22Rv1 (cell line): ENCODE results near the gene PTPRD.

Source experiments
- ZFX ChIP-seq: fragments of 450-650 bp; IDR thresholded peaks from 2 replicates; pipeline ENCODE4 v1.6.1; 2017; ENCODE audit warnings: antibody characterized with exemption, borderline replicate concordance
- TF ChIP-seq, protein P1 (sequence below): fragments of 450-650 bp; IDR thresholded peaks from 2 replicates; pipeline ENCODE4 v1.5.1; 2017; ENCODE audit warnings: mild to moderate bottlenecking

DNA sequence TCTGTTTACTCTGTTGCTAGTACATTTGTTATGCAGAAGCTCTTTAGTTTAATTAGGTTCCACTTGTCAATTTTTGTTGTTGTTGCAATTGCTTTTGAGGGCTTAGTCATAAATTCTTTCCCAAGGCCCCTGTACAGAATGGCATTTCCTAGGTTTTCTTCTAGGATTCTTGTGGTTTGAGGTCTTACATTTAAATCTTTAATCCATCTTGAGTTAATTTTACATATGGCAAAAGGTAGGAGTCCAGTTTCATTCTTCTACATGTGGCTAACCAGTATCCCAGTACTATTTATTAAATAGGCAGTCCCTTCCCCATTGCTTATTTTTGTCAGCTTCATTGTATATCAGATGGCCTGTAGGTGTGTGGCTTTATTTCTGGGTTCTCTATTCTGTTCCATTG lies 792.4 kb downstream of the PTPRD start:
- TF ChIP-seq, protein P1, sequence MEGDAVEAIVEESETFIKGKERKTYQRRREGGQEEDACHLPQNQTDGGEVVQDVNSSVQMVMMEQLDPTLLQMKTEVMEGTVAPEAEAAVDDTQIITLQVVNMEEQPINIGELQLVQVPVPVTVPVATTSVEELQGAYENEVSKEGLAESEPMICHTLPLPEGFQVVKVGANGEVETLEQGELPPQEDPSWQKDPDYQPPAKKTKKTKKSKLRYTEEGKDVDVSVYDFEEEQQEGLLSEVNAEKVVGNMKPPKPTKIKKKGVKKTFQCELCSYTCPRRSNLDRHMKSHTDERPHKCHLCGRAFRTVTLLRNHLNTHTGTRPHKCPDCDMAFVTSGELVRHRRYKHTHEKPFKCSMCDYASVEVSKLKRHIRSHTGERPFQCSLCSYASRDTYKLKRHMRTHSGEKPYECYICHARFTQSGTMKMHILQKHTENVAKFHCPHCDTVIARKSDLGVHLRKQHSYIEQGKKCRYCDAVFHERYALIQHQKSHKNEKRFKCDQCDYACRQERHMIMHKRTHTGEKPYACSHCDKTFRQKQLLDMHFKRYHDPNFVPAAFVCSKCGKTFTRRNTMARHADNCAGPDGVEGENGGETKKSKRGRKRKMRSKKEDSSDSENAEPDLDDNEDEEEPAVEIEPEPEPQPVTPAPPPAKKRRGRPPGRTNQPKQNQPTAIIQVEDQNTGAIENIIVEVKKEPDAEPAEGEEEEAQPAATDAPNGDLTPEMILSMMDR = no peak
- TF ChIP-seq ZFX = no peak
